ENCODE results near the gene RNF146.

Gene RNF146

GRCh38 chr6:127243501-127243900, 23.2 kb upstream of the RNF146 start:
- no peaks in the 10 kb centered on the region for H3K27me3 ChIP-seq (ENCODE audit: insufficient read depth, poor library complexity, severe bottlenecking)
- H3K4me3 ChIP-seq (replicated peaks; ENCODE audit: insufficient read depth, low read length): no peak overlapping the region
- no peak for TF ChIP-seq REST (IDR thresholded peaks at IDR 0.05; ENCODE audit: insufficient replicate concordance, low read depth)
- TF ChIP-seq SPI1 (IDR thresholded peaks at IDR 0.05; ENCODE audit: borderline replicate concordance, low read depth): no peak
- no peak for TF ChIP-seq GABPA (IDR thresholded peaks at IDR 0.05; ENCODE audit: low read depth)
- TF ChIP-seq POLR2AphosphoS5 (IDR thresholded peaks at IDR 0.05; ENCODE audit: low read depth): no peak
- TF ChIP-seq, protein P1, sequence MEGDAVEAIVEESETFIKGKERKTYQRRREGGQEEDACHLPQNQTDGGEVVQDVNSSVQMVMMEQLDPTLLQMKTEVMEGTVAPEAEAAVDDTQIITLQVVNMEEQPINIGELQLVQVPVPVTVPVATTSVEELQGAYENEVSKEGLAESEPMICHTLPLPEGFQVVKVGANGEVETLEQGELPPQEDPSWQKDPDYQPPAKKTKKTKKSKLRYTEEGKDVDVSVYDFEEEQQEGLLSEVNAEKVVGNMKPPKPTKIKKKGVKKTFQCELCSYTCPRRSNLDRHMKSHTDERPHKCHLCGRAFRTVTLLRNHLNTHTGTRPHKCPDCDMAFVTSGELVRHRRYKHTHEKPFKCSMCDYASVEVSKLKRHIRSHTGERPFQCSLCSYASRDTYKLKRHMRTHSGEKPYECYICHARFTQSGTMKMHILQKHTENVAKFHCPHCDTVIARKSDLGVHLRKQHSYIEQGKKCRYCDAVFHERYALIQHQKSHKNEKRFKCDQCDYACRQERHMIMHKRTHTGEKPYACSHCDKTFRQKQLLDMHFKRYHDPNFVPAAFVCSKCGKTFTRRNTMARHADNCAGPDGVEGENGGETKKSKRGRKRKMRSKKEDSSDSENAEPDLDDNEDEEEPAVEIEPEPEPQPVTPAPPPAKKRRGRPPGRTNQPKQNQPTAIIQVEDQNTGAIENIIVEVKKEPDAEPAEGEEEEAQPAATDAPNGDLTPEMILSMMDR (IDR thresholded peaks at IDR 0.05; ENCODE audit: insufficient read depth, low read length): no peak
- no peak overlapping the region for H3K27ac ChIP-seq (replicated peaks)
- no peak for DNase-seq (ENCODE audit: low read depth in 1 of 2, low spot score in 1 of 2)

- no peaks in the 10 kb centered on the region for H3K27me3 ChIP-seq (ENCODE audit: insufficient read depth, poor library complexity, severe bottlenecking)
- DNase-seq (ENCODE audit: low read depth in 1 of 2, low spot score in 1 of 2): no peak
- TF ChIP-seq SPI1 (IDR thresholded peaks at IDR 0.05; ENCODE audit: borderline replicate concordance, low read depth) (no peak), REST (IDR thresholded peaks at IDR 0.05; ENCODE audit: insufficient replicate concordance, low read depth) (no peak), POLR2AphosphoS5 (IDR thresholded peaks at IDR 0.05; ENCODE audit: low read depth) (no peak), GABPA (IDR thresholded peaks at IDR 0.05; ENCODE audit: low read depth) (no peak)
- TF ChIP-seq, protein P1 (IDR thresholded peaks at IDR 0.05; ENCODE audit: insufficient read depth, low read length): no peak
- no peak overlapping the region for H3K27ac ChIP-seq (replicated peaks)
- H3K4me3 ChIP-seq (replicated peaks; ENCODE audit: insufficient read depth, low read length): no peak overlapping the region
Measured at GRCh38 chr6:127247114-127248096, 19.3 kb upstream of the RNF146 start.

- no peak overlapping the region for H3K4me3 ChIP-seq (replicated peaks; ENCODE audit: insufficient read depth, low read length)
- H3K27me3 ChIP-seq (ENCODE audit: insufficient read depth, poor library complexity, severe bottlenecking): no peaks in the 10 kb centered on the region
- H3K27ac ChIP-seq (replicated peaks): no peak overlapping the region
- TF ChIP-seq POLR2AphosphoS5 (IDR thresholded peaks at IDR 0.05; ENCODE audit: low read depth): no peak
- no peak for TF ChIP-seq GABPA (IDR thresholded peaks at IDR 0.05; ENCODE audit: low read depth)
- TF ChIP-seq REST (IDR thresholded peaks at IDR 0.05; ENCODE audit: insufficient replicate concordance, low read depth): no peak
- TF ChIP-seq, protein P1 (IDR thresholded peaks at IDR 0.05; ENCODE audit: insufficient read depth, low read length): no peak
- no peak for TF ChIP-seq SPI1 (IDR thresholded peaks at IDR 0.05; ENCODE audit: borderline replicate concordance, low read depth)
- no peak for DNase-seq (ENCODE audit: low read depth in 1 of 2, low spot score in 1 of 2)
Measured at GRCh38 chr6:127249621-127250020, 17.0 kb upstream of the RNF146 start.

Measured in HL-60 (cell line).